ENCODE measurements around the gene ADGRA1. TPM values are rescaled to one million over a fixed set of nuclear protein-coding genes. Genes with fewer than 3 reads are reported as not detected.

Gene ADGRA1
- polyA plus RNA-seq, 3 donors: 1.3 to 2.4 (median 1.9) TPM

DNA sequence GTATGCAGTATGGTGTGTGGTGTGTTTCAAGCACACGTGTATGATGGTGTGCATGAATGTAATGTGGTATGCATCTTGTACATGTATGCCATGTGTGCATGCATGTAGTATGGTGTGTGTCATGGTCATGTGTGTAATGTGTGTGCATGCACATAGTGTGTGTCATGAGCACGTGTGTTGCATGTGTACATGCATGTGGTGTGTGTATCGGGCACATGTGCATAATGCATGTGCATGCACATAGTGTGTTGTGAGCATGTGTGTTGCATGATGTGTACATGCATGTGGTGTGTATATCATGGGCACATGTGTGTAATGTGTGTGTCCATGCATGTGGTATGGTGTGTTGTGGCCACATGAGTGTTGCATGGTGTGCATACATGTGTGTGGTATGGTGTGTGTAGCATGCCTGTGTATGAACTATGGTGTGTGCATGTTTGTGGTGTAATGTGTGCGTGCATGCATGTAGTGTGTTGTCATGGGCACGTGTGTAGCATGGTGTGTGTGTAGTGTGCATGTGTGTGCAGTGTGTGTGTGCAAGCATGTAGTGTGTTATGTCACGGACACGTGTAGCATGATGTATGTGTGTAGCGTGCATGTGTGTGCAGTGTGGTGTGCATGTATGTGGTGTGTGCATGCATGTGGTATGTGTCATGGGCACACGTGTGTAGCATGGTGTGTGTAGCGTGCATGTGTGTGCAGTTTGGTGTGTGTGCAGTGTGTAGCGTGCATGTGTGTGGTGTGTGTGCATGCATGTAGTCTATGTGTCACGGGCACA, 89.8 kb downstream of the ADGRA1 start:
- no peak for DNase-seq

DNA sequence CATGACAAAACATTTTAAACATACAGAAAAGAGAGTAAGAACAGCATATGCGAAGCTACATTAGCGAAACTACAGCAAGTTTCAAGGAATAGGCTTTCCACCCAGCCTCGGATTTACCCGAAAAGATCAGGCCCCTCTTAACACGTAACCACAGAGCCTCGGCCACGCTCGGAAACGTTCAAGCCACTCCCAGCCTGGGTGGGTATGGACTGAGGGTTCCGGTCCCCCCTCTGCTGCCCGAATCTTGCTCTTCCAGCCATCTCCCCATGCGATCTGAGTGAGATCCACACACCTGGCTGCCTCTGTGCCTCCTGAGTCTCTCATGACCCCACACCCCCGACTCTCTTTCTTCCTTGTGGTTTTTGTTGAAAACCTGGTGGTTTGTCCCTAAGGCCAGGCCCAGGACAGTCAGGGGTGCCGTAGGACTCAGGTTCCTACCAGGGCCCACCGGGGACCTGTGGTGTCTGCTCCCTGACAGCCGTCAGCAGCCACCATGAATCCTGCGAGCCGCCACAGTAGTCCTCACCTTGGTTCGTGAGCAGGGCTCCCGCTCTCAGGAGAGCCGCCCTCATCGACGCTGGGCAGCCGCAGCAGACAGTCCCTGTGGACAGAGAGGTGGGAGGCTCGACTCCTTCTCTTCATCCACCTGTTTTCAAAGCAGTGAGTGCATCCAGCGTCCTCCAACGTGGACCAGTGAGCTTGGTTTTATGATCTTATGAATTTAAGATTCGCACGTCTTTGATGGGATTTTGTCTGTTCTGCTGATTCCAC, 90.8 kb downstream of the ADGRA1 start:
- DNase-seq: no peak

DNA sequence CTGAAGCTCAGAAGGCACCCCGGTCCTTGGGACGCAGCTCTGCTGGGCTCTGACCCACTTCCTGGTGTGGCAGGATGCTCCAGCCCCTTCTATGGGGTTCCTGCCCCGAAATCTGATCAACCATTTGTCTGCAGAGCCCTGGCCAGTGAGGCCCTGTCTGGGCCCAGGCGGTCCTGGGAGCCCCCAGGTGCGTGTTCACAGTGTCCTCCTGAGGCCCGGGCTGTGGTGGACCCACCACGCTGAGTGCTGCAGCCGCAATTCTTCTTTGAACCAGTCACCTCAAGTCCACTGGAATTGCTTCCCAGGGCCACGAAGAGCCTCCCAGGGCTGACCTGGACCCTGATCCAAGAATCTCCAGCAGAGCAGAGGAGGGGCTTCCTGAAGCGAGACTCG, 91.4 kb downstream of the ADGRA1 start:
- DNase-seq: no peak

DNA sequence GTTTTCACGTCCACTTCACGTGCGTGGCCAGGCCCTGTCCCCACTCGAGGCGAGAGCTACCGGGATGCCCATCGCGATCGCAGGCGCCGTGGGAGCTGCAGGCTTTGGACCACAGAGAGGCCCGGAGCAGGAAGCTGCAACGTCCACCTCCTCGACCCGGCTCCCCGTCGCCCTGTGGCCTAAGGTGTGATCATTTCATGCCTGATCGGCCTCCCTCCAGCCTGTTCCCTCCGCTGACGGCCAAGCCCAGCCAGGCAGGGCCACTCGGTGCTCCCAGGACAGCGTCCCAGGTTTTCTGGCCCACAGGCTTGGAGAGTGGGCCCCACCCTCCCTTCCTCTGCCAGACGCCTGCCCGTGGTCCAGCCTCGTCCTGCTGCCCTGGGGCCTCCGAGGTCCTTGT, 91.9 kb downstream of the ADGRA1 start:
- no peak for DNase-seq

DNA sequence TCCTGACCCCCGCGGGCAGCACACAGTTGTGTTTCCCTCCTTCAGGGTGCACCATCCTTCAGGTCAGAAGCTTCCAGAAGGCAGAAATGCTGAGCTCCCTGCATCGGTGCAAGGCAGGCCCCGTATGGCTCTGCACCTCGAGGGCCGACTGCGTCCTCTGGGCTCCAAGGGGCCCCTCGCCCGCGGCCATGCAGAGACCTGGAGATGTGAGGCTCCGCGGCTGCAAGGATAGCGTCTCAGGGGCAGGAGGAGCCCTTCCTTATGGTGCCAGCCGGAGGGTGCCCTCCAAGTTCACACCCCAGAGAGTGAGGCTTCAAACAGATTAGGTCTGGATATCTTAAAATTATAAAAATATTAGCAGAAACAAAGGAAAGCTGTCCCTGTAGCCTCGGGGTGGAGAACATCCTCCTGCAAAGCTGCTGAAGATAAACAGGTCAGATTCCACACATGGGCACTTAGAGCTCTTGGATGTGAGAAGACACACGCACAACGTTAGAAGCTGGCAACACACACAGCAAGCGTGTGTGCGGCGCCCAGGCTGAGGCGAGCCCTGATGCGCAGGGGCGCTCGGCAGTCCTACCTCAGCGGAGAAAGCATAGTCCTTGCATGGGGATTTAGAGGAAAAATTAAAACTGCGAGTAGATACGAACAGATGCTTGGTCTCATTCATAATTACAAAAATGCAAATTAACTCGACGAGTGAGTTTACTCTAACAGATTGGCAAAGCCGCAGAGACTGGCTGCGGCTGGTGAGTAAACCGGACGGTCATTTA, 92.7 kb downstream of the ADGRA1 start:
- no peak for DNase-seq

DNA sequence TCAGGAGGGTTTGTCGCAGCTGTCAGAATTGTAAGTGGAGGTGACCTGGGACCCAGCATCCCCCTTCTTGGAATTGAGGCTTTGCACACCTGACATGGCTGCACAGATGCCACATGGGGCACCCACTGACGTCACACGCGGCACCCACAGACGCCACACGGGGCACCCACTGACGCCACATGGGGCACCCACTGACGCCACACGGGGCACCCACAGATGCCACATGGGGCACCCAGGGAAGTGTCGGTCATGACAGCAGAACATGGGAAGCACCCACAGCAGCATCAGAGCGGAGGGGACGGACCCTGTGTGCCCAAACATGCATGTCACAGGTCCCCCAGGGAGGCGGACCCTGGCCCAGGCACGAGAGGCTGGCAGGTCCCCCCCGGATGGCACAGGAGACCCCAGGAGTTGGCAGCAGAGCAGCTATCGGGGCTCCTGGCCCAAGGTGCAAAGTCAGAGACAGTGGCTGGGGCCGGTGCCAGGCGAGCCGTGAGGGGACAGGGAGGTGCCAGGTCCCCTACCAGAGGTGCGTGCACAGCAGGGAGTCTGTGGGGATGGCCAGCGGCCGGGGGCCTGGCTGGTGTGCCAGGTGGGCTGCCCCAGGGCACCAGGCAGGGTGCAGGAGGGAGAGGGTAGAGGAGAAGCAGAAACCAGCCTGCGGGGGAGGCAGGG, 93.4 kb downstream of the ADGRA1 start:
- DNase-seq: no peak

Other genes with a start within 250 kb of the ADGRA1 start
- 10 to 100 TPM in 2 of 3 donors, 1 to 10 TPM in 1; 7.4 to 11.3 (median 11.2) TPM for gene CFAP46, start 145.4 kb upstream of the ADGRA1 start, polyA plus RNA-seq (ENCODE audit: insufficient read length in 3 of 3)
- 10 to 100 TPM in 2 of 3 donors, 1 to 10 TPM in 1; 7.0 to 10.3 (median 10.1) TPM for gene KNDC1, start 72.3 kb downstream of the ADGRA1 start, polyA plus RNA-seq (ENCODE audit: insufficient read length in 3 of 3)
- gene UTF1, start 142.3 kb downstream of the ADGRA1 start, polyA plus RNA-seq (ENCODE audit: insufficient read length in 3 of 3): under 1 TPM in 2 of 3 donors, not detected in 1; 0.11 to 0.19 TPM
- under 1 TPM; 0.14 to 0.27 (median 0.25) TPM for gene VENTX, start 149.9 kb downstream of the ADGRA1 start, polyA plus RNA-seq (ENCODE audit: insufficient read length in 3 of 3)
- gene ADAM8, start 188.9 kb downstream of the ADGRA1 start, polyA plus RNA-seq (ENCODE audit: insufficient read length in 3 of 3): 1 to 10 TPM; 2.2 to 5.0 (median 4.0) TPM
- 10 to 100 TPM; 59.0 to 75.5 (median 74.7) TPM for gene TUBGCP2, start 220.9 kb downstream of the ADGRA1 start, polyA plus RNA-seq (ENCODE audit: insufficient read length in 3 of 3)
- 10 to 100 TPM; 33.1 to 52.8 (median 40.8) TPM for gene ZNF511, start 221.0 kb downstream of the ADGRA1 start, polyA plus RNA-seq (ENCODE audit: insufficient read length in 3 of 3)
- gene CALY, start 249.0 kb downstream of the ADGRA1 start, polyA plus RNA-seq (ENCODE audit: insufficient read length in 3 of 3): under 1 TPM; 0.20 to 0.25 (median 0.24) TPM

Measured in renal pelvis (tissue), 4 donors.